CD4-positive, CD25-positive, alpha-beta regulatory T cell (primary cell): ENCODE results near the gene RIN3. TPM values are rescaled to one million over a fixed set of nuclear protein-coding genes. Genes with fewer than 3 reads are reported as not detected.
A peak's percentile ranks its signal among the peaks of the same experiment; 100 is the strongest.

Source experiments
- ATAC-seq, 2 donors: fragments of 150-1000 bp; cut with Tn5 transposase; one replicate each; pipeline ENCODE4 v1.10.0; 2021; ENCODE audit warnings: low read depth in 2 of 2, moderate number of reproducible peaks in 2 of 2, moderate library complexity in 1 of 2
- DNase-seq, 3 donors: peaks; one replicate each; pipeline versions ENCODE4 v3.0.0 to v3.0.0-alpha.2; 2012 to 2022; ENCODE audit warnings: mixed read lengths in 1 of 3
- H3K27ac ChIP-seq: one replicate; pipeline ENCODE4 v1.7.0; 2013; ENCODE audit warnings: mild to moderate bottlenecking, low read length; ENCODE audit not compliant: insufficient read depth, poor library complexity, severe bottlenecking
- H3K27me3 ChIP-seq: one replicate; pipeline ENCODE4 v1.7.0; 2013; ENCODE audit warnings: low read length; ENCODE audit not compliant: control insufficient read depth, insufficient read depth
- H3K36me3 ChIP-seq: one replicate; pipeline ENCODE4 v1.7.0; 2013; ENCODE audit warnings: mild to moderate bottlenecking, low read length, moderate library complexity; ENCODE audit not compliant: control insufficient read depth, insufficient read depth
- H3K4me1 ChIP-seq: 2 replicates; pipeline ENCODE4 v1.7.0; 2013; ENCODE audit warnings: mild to moderate bottlenecking, low read length; ENCODE audit not compliant: insufficient read depth, control insufficient read depth, poor library complexity, severe bottlenecking
- H3K4me3 ChIP-seq: one replicate; pipeline ENCODE4 v1.7.0; 2013; ENCODE audit warnings: low read depth, mild to moderate bottlenecking, low read length, moderate library complexity
- H3K9me3 ChIP-seq, 2 experiments: 1 replicate in 1 of 2; 2 replicates in 1 of 2; pipeline ENCODE4 v1.7.0; 2013; ENCODE audit warnings: low read length in 2 of 2, mild to moderate bottlenecking in 1 of 2, moderate library complexity in 1 of 2; ENCODE audit not compliant: control insufficient read depth in 2 of 2
- H3K27ac Mint-ChIP-seq, 3 donors: one replicate each; pipeline ENCODE4 v1.8.0; 2020 to 2022; ENCODE audit warnings: mild to moderate bottlenecking in 3 of 3, mixed read lengths in 3 of 3, moderate library complexity in 2 of 3
- H3K27me3 Mint-ChIP-seq: one replicate; pipeline ENCODE4 v1.8.0; 2022; ENCODE audit warnings: mild to moderate bottlenecking, mixed read lengths
- H3K36me3 Mint-ChIP-seq: one replicate; pipeline ENCODE4 v1.8.0; 2020; ENCODE audit warnings: mixed read lengths
- H3K4me1 Mint-ChIP-seq, 4 donors: one replicate each; pipeline ENCODE4 v1.8.0; 2020 to 2022; ENCODE audit warnings: mixed read lengths in 4 of 4, mild to moderate bottlenecking in 1 of 4
- H3K4me3 Mint-ChIP-seq, 4 donors: one replicate each; pipeline ENCODE4 v1.8.0; 2020 to 2022; ENCODE audit warnings: mild to moderate bottlenecking in 4 of 4, mixed read lengths in 4 of 4, moderate library complexity in 3 of 4
- H3K9me3 Mint-ChIP-seq, 7 donors: one replicate each; pipeline ENCODE4 v1.8.0; 2020 to 2022; ENCODE audit warnings: mixed read lengths in 7 of 7, mild to moderate bottlenecking in 3 of 7, moderate library complexity in 2 of 7
- polyA plus RNA-seq, 4 donors: library from polyadenylated mRNA; unstranded; fragments of 300-500 nt; fragmentation: Illumina TruSeq; gene quantifications; one replicate each; pipeline ENCODE4 v1.2.3, GENCODE V29; 2021
- total RNA-seq: library from RNA; stranded (reverse); gene quantifications from one replicate; pipeline ENCODE4 v1.2.3, GENCODE V29; 2022

The RIN3 gene
- total and polyA plus RNA-seq, 5 donors from 2014 or later: 21.0 to 120 (median 25.0) TPM

DNA sequence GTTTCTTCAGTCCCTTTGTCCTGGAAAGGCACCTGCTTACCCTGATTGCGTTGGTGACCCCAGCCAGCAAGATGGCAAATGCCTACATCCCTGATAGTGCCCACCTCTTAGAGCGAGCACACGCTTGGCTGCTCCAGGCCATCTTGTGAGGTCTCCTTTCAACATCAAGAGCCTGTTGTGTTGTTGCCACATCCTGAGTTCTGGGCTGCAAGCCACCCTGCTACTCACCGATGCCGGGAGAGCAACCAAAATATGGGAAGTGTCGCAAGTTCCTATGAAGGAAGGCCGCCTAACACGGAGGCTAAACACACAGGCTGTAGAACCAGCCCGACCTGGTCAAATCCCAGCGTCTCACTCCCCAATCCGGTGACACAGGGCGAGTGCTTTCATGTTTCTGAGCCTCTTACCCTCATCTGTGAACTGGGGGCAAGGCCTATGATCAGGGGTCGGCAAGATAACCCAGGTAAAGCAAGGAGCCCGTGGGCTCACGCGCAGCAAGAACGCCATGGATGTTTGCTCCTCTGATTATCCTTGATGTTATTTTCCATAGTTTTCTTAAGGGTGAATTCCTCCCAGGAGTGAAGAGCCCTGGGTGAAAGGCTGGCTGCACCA lies 136.5 kb downstream of the RIN3 start:
- H3K4me3 ChIP-seq: peak overlapping the region; percentile 65
- no peaks in the 10 kb centered on the region for H3K9me3 ChIP-seq
- no peaks in the 10 kb centered on the region for H3K27me3 Mint-ChIP-seq
- H3K36me3 Mint-ChIP-seq: peaks cover 13% of the 10 kb centered on the region
- H3K4me1 Mint-ChIP-seq: peaks cover 6 to 66% (median 47%) of the 10 kb centered on the region in 4 donors
- H3K4me1 ChIP-seq: peaks cover 57% of the 10 kb centered on the region
- ATAC-seq (no peak), DNase-seq (peak in 1 of 3 donors; percentile 37)
- peaks cover 0 to 2% (median 0%) of the 10 kb centered on the region in 7 donors for H3K9me3 Mint-ChIP-seq
- no peaks in the 10 kb centered on the region for H3K36me3 ChIP-seq
- H3K4me3 Mint-ChIP-seq: peak overlapping the region; percentile 68 to 100 (median 100)
- H3K27ac Mint-ChIP-seq: peak overlapping the region; percentile 98 to 100 (median 99)
- H3K27me3 ChIP-seq: no peaks in the 10 kb centered on the region
- H3K27ac ChIP-seq: peak overlapping the region; percentile 95

DNA sequence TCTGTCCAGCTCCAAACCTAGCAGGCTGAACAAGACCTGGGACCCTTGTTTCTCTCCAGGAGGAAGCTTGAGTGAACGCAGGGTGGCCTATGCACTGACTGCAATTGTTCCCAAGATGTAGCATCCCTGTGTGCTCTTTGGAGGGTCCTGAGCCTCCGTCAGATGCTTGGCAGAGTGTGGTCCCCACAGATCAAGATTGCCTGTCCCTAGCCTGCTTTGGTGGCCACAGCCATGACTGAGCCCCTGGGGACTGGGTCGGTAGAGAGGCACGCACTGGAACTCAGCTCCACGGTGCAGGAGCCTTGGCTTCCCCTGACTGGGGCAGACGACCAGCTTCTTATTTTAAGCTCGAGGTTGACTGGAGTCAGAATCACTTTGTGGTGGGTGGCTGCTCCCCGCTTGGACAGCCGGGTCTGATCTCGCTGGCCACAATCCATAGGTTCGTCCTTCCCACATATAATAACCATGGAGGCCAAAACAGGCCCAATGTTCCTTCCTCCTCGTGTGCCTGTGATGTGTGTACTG lies 137.1 kb downstream of the RIN3 start:
- Mint-ChIP-seq H3K36me3 (peaks cover 19% of the 10 kb centered on the region), H3K27ac (peak overlapping the region; percentile 98 to 100 (median 99)), H3K27me3 (no peaks in the 10 kb centered on the region), H3K9me3 (peaks cover 0 to 2% (median 0%) of the 10 kb centered on the region in 7 donors), H3K4me1 (peaks cover 10 to 69% (median 53%) of the 10 kb centered on the region in 4 donors), H3K4me3 (peak overlapping the region; percentile 98 to 100 (median 100))
- DNase-seq (no peak), ATAC-seq (no peak)
- H3K4me1 ChIP-seq: peaks cover 63% of the 10 kb centered on the region
- peaks cover 4% of the 10 kb centered on the region for H3K36me3 ChIP-seq
- H3K4me3 ChIP-seq: peak overlapping the region; percentile 65
- no peaks in the 10 kb centered on the region for H3K27me3 ChIP-seq
- H3K9me3 ChIP-seq: no peaks in the 10 kb centered on the region
- peak overlapping the region; percentile 95 for H3K27ac ChIP-seq

DNA sequence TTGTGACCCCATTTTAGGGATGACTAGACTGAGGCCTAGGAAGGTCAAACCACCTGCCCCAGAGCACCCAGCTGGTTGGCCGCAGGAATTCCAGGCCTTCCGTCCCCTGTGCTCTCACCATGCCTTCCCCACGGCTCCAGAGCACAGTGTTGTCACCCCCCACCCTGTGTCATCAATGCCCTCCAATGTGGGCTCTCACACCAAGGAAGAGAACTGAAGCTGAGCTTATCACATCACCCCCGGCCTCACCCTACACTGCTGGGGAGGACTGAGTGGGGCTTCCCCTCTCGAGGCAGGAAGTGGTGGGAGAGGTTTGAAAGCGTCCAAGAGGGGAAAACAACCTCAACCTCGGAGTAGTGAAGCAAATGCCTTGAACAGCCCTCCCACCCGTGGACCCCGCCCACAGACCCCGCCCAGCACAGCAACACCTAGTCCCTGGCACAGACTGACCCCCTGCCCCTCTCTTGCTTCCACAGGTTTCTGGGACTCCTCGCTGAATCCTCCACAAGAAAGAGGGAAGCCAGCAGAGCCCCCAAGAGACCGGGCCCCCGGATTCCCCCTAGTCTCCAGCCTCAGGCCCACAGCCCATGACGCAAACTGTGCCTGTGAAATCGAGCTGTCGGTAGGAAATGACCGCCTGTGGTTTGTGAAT lies 137.7 kb downstream of the RIN3 start:
- ATAC-seq (peak; percentile 85 to 87), DNase-seq (peak; percentile 71 to 96 (median 88))
- peak overlapping the region; percentile 98 to 100 (median 99) for H3K27ac Mint-ChIP-seq
- Histone ChIP-seq H3K36me3 (peaks cover 4% of the 10 kb centered on the region), H3K4me3 (peak overlapping the region; percentile 65), H3K9me3 (no peaks in the 10 kb centered on the region), H3K4me1 (peaks cover 68% of the 10 kb centered on the region), H3K27me3 (no peaks in the 10 kb centered on the region), H3K27ac (peak overlapping the region; percentile 95)
- H3K9me3 Mint-ChIP-seq: peaks cover 0 to 2% (median 0%) of the 10 kb centered on the region in 7 donors
- H3K36me3 Mint-ChIP-seq: peaks cover 25% of the 10 kb centered on the region
- peak overlapping the region; percentile 98 to 100 (median 100) for H3K4me3 Mint-ChIP-seq
- H3K27me3 Mint-ChIP-seq: no peaks in the 10 kb centered on the region
- peaks cover 10 to 69% (median 54%) of the 10 kb centered on the region in 4 donors for H3K4me1 Mint-ChIP-seq

DNA sequence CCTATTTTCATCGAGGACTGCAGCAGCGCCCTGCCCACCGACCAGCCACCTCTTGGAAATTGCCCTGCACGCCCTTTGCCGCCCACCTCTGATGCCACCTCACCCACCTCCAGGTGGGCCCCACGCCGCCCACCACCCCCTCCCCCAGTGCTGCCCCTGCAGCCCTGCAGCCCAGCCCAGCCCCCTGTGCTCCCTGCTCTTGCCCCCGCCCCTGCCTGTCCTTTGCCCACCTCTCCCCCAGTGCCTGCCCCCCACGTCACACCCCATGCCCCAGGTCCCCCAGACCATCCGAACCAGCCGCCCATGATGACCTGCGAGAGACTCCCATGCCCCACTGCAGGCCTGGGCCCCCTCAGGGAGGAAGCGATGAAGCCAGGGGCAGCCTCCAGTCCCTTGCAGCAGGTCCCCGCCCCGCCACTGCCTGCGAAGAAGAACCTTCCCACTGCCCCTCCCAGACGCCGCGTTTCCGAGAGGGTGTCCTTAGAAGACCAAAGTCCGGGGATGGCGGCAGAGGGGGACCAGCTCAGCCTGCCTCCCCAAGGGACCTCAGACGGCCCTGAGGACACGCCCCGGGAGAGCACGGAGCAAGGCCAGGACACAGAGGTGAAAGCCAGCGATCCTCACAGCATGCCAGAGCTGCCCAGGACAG lies 138.3 kb downstream of the RIN3 start:
- H3K27me3 ChIP-seq: no peaks in the 10 kb centered on the region
- H3K4me3 ChIP-seq: peak overlapping the region; percentile 94
- Mint-ChIP-seq H3K4me3 (peak overlapping the region; percentile 98 to 100 (median 100)), H3K4me1 (peaks cover 10 to 69% (median 55%) of the 10 kb centered on the region in 4 donors), H3K9me3 (peaks cover 0 to 2% (median 0%) of the 10 kb centered on the region in 7 donors), H3K27me3 (no peaks in the 10 kb centered on the region), H3K27ac (peak overlapping the region; percentile 98 to 100 (median 99)), H3K36me3 (peaks cover 30% of the 10 kb centered on the region)
- H3K9me3 ChIP-seq: no peaks in the 10 kb centered on the region
- peaks cover 4% of the 10 kb centered on the region for H3K36me3 ChIP-seq
- ATAC-seq (no peak), DNase-seq (peak; percentile 21 to 72 (median 39))
- peaks cover 71% of the 10 kb centered on the region for H3K4me1 ChIP-seq
- H3K27ac ChIP-seq: peak overlapping the region; percentile 95

DNA sequence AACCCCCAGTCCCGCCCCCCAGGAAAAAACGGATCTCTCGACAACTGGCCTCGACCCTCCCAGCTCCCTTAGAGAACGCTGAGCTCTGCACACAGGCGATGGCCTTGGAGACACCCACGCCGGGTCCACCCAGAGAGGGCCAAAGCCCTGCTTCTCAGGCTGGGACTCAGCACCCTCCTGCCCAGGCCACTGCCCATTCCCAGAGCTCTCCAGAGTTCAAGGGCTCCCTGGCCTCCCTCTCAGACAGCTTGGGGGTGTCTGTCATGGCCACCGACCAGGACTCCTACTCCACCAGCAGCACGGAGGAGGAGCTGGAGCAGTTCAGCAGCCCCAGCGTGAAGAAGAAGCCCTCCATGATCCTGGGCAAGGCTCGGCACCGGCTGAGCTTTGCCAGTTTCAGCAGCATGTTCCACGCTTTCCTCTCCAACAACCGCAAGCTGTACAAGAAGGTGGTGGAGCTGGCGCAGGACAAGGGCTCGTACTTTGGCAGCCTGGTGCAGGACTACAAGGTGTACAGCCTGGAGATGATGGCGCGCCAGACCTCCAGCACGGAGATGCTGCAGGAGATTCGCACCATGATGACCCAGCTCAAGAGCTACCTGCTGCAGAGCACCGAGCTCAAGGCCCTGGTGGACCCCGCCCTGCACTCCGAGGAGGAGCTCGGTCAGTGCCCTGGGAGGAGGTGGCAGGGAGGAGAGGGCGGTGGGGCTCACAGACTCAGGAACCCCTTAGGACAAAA lies 139.0 kb downstream of the RIN3 start:
- peak overlapping the region; percentile 98 to 100 (median 100) for H3K4me3 Mint-ChIP-seq
- Histone ChIP-seq H3K36me3 (peaks cover 5% of the 10 kb centered on the region), H3K4me1 (peaks cover 70% of the 10 kb centered on the region), H3K27ac (peak overlapping the region; percentile 95), H3K27me3 (no peaks in the 10 kb centered on the region), H3K4me3 (peak overlapping the region; percentile 94), H3K9me3 (no peaks in the 10 kb centered on the region)
- peaks cover 10 to 69% (median 55%) of the 10 kb centered on the region in 4 donors for H3K4me1 Mint-ChIP-seq
- H3K27me3 Mint-ChIP-seq: no peaks in the 10 kb centered on the region
- peak overlapping the region; percentile 98 to 100 (median 99) for H3K27ac Mint-ChIP-seq
- H3K36me3 Mint-ChIP-seq: peaks cover 30% of the 10 kb centered on the region
- no peak for ATAC-seq
- DNase-seq: peak in 2 of 3 donors; percentile 22 to 57
- peaks cover 0 to 2% (median 0%) of the 10 kb centered on the region in 7 donors for H3K9me3 Mint-ChIP-seq

DNA sequence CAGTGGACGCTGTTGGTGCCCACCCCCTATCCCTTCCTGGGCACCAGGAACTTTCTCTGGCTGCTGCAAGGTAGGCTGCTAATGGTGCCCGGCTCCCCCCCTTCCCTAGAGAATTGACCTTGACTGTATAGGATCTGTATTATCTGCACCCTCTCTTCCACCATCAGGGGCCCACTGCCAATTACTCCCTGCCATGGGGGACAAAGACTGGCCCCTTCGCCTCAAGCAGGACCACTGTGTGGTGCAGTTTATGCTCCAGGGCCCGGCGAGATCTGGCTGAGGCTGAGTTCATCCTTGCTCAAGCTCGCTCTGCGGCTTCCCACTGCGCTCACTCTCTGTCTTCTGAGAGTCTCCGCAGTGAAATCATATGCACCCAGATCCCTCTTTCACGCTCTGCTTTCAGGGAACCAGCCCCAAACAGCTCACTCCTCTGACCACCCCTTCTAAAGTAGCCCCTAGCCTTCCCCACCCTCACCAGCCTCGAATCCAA lies 139.6 kb downstream of the RIN3 start:
- no peaks in the 10 kb centered on the region for H3K27me3 ChIP-seq
- peak overlapping the region; percentile 98 to 100 (median 100) for H3K4me3 Mint-ChIP-seq
- peaks cover 0 to 2% (median 0%) of the 10 kb centered on the region in 7 donors for H3K9me3 Mint-ChIP-seq
- peaks cover 11% of the 10 kb centered on the region for H3K36me3 ChIP-seq
- H3K4me1 ChIP-seq: peaks cover 70% of the 10 kb centered on the region
- H3K27me3 Mint-ChIP-seq: no peaks in the 10 kb centered on the region
- H3K4me3 ChIP-seq: peak overlapping the region; percentile 94
- H3K27ac ChIP-seq: peak overlapping the region; percentile 95
- peaks cover 10 to 69% (median 59%) of the 10 kb centered on the region in 4 donors for H3K4me1 Mint-ChIP-seq
- ATAC-seq (no peak), DNase-seq (peak in 1 of 3 donors; percentile 50)
- H3K27ac Mint-ChIP-seq: peak overlapping the region; percentile 98 to 100 (median 99)
- H3K36me3 Mint-ChIP-seq: peaks cover 35% of the 10 kb centered on the region
- H3K9me3 ChIP-seq: no peaks in the 10 kb centered on the region
